Gastrocnemius medialis (tissue), 4 donors: ENCODE results near the gene PPME1.

ENCODE experiments used
- CTCF ChIP-seq, 5 experiments: fragments of 450-650 bp in 3 of 5; fragments of 200-600 bp in 2 of 5; sonication (generic) in 2 of 5; IDR thresholded peaks in 4 of 5; conservative IDR thresholded peaks in 1 of 5; 1 replicate in 4 of 5; 2 replicates in 1 of 5; pipeline ENCODE4 v1.5.1; 2016 to 2019; ENCODE audit warnings: antibody characterized with exemption in 5 of 5, mild to moderate bottlenecking in 3 of 5, moderate library complexity in 3 of 5
- POLR2A ChIP-seq, 2 donors: fragments of 450-650 bp; IDR thresholded peaks; one replicate each; pipeline ENCODE4 v1.6.1; 2017; ENCODE audit warnings: antibody characterized with exemption in 2 of 2, mild to moderate bottlenecking in 2 of 2, moderate library complexity in 2 of 2

- no peak for TF ChIP-seq POLR2A (IDR thresholded peaks at IDR 0.05)
- TF ChIP-seq CTCF (IDR thresholded peaks at IDR 0.05 in 4 of 5, conservative IDR thresholded peaks at IDR 0.05 in 1 of 5): no peak
Observed at GRCh38 chr11:74233683-74234082, 62.6 kb downstream of the PPME1 start.
